ACC112 (cell line): ENCODE results near the gene SLC66A2.

Experiments
- H2AFZ ChIP-seq: fragments of 200-600 bp; sonication (generic); one replicate; pipeline ENCODE4 v1.6.0; 2017; ENCODE audit warnings: antibody characterized with exemption, low read length; ENCODE audit not compliant: unreplicated experiment
- H3K27ac ChIP-seq: fragments of 200-600 bp; sonication (generic); 2 replicates; pipeline ENCODE4 v1.5.1; 2014; ENCODE audit warnings: low read depth, mild to moderate bottlenecking, antibody characterized with exemption, low read length, moderate library complexity
- H3K27me3 ChIP-seq: fragments of 200-600 bp; sonication (generic); 2 replicates; pipeline ENCODE4 v1.6.1; 2014; ENCODE audit warnings: mild to moderate bottlenecking, antibody characterized with exemption, low read length, moderate library complexity, mixed read lengths; ENCODE audit not compliant: insufficient read depth
- H3K36me3 ChIP-seq: fragments of 200-600 bp; sonication (generic); 2 replicates; pipeline ENCODE4 v1.6.1; 2016; ENCODE audit warnings: mild to moderate bottlenecking, antibody characterized with exemption, low read length, moderate library complexity, mixed read lengths; ENCODE audit not compliant: insufficient read depth
- H3K4me1 ChIP-seq: fragments of 200-600 bp; sonication (generic); one replicate; pipeline ENCODE4 v1.6.1; 2016; ENCODE audit warnings: low read length, mixed read lengths; ENCODE audit not compliant: insufficient read depth, unreplicated experiment, control insufficient read depth
- H3K4me3 ChIP-seq: fragments of 200-600 bp; sonication (generic); 2 replicates; pipeline ENCODE4 v1.5.1; 2014; ENCODE audit warnings: mild to moderate bottlenecking, low read depth, low read length
- H3K79me2 ChIP-seq: fragments of 200-600 bp; sonication (generic); one replicate; pipeline ENCODE4 v1.6.0; 2016; ENCODE audit warnings: low read length; ENCODE audit not compliant: control insufficient read depth, unreplicated experiment, insufficient read depth

The SLC66A2 gene

GRCh38 chr18:79926715-79927606 is 24.5 kb downstream of the SLC66A2 start:
- Histone ChIP-seq H3K79me2 (peaks cover 24% of the 10 kb centered on the region), H2AFZ (no peak overlapping the region), H3K27ac (no peak overlapping the region), H3K27me3 (no peaks in the 10 kb centered on the region), H3K4me3 (no peak overlapping the region), H3K36me3 (peaks cover 47% of the 10 kb centered on the region), H3K4me1 (no peaks in the 10 kb centered on the region)

GRCh38 chr18:79926306-79926705 is 25.1 kb downstream of the SLC66A2 start:
- Histone ChIP-seq H2AFZ (no peak overlapping the region), H3K36me3 (peaks cover 42% of the 10 kb centered on the region), H3K4me1 (no peaks in the 10 kb centered on the region), H3K79me2 (peaks cover 23% of the 10 kb centered on the region), H3K4me3 (no peak overlapping the region), H3K27me3 (no peaks in the 10 kb centered on the region), H3K27ac (no peak overlapping the region)

DNA sequence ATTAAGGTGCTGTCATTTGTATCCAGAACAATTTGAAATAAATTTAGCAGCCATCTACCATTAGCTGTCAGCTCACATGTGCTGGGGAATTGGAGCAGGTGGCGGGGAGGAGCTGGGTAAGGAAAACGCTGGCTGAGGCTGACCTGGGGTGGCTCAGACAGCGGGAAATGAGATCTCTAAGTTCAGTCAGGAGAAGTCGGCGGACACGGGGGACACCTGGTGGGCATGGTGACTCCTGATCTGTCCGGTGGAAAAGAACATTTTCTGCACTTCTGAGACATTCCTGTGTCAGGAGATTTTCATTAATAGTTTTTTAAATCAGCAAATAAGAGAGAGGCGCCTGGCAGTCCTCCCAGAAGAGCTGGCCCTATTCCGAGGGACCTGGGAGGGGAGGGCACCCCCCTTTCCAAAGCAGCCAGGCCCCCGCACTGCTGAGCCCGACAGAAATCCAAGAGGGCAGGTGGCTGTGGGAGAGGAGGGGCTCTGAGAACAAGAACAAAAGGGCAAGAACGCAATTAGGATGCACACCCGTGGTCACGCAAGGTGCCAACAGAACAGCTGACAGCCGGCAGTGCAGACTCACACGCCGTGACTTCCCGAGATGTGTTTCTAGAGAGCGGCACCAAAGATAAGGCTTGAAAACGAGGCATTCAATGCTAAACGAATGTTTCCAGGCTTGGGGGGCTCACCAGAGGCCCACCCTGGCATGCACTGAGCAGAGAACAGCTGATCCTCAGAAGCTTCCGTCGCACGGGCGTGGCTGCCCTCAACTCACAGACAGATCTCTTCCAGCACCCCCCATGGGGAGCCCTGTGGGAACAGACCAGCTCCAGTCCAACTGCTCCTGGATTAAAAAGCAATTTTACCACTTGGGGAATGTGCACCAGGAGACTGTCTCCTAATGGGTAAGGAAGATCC is 26.4 kb downstream of the SLC66A2 start:
- Histone ChIP-seq H3K27ac (no peak overlapping the region), H3K4me1 (no peaks in the 10 kb centered on the region), H3K79me2 (peaks cover 21% of the 10 kb centered on the region), H3K4me3 (no peak overlapping the region), H3K36me3 (peaks cover 34% of the 10 kb centered on the region), H2AFZ (no peak overlapping the region), H3K27me3 (no peaks in the 10 kb centered on the region)

DNA sequence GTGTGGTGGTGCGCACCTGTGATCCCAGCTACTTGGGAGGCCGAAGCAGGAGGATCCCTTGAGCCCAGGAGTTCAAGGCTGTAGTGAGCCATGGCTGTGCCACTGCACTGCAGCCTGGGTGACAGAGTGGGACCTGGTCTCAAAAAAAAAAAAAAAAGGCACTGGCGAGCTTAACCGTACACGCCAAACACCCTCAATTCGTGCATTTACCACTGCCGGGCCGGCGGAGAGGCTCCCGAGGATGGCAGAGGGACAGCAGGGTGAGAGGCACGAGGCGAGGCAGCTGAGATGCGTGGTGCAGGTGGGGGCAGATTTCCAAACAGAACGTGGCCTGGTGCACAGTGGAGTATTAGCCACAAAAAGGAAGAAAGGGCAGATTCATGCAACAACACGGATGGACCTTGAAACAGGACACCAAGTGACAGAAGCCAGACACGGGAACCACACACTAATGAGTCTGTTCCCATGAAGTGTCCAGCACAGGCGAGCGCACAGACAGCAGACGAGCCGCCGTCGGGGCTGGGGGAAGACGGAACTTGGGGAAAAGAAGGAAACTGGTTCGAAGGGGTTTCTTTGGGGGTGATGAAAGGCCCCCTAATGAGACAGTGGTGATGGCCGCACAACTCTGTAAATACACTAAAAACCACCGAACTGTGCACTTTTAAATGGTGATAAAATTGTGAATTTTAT is 27.4 kb downstream of the SLC66A2 start:
- Histone ChIP-seq H3K27ac (no peak overlapping the region), H3K36me3 (peaks cover 27% of the 10 kb centered on the region), H2AFZ (no peak overlapping the region), H3K4me1 (no peaks in the 10 kb centered on the region), H3K27me3 (no peaks in the 10 kb centered on the region), H3K4me3 (no peak overlapping the region), H3K79me2 (peaks cover 20% of the 10 kb centered on the region)

GRCh38 chr18:79922971-79923411 is 28.5 kb downstream of the SLC66A2 start:
- H2AFZ ChIP-seq = no peak overlapping the region
- peaks cover 10% of the 10 kb centered on the region for H3K79me2 ChIP-seq
- H3K4me1 ChIP-seq = no peaks in the 10 kb centered on the region
- peaks cover 22% of the 10 kb centered on the region; the same call in 1 of the 2 replicates for H3K36me3 ChIP-seq
- H3K27ac ChIP-seq = no peak overlapping the region
- no peaks in the 10 kb centered on the region for H3K27me3 ChIP-seq
- H3K4me3 ChIP-seq = no peak overlapping the region

- H3K4me3 ChIP-seq = no peak overlapping the region
- no peak overlapping the region for H3K27ac ChIP-seq
- H3K27me3 ChIP-seq = no peaks in the 10 kb centered on the region
- no peaks in the 10 kb centered on the region for H3K4me1 ChIP-seq
- no peak overlapping the region for H2AFZ ChIP-seq
- peaks cover 9% of the 10 kb centered on the region for H3K79me2 ChIP-seq
- peaks cover 25% of the 10 kb centered on the region; the same call in 1 of the 2 replicates for H3K36me3 ChIP-seq
Measured at GRCh38 chr18:79921984-79922965, 29.2 kb downstream of the SLC66A2 start.

GRCh38 chr18:79919089-79919488 is 32.4 kb downstream of the SLC66A2 start:
- Histone ChIP-seq H3K27ac (no peak overlapping the region), H3K4me1 (no peaks in the 10 kb centered on the region), H3K79me2 (peaks cover 3% of the 10 kb centered on the region), H3K36me3 (peaks cover 39% of the 10 kb centered on the region; the same call in 1 of the 2 replicates), H3K27me3 (no peaks in the 10 kb centered on the region), H2AFZ (no peak overlapping the region), H3K4me3 (no peak overlapping the region)

DNA sequence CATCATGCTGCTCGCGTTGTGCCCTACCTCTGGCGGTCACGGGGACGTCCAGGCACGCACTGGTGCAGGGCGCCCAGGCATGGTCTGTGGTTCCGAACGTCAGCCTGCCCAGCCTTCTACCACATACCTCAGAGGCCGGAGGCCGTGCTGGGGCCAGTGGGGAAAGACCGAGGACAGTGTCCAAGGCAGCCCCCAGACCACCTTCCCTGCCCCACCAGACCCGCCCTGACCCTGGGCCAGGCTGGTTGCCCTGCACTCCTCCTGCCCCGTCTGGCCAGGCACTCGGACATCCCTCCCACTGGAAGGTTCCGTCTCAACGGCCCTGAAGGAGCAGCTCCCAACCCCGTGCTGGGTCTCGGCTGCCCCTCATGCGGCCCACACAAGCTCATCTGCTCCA is 32.8 kb downstream of the SLC66A2 start:
- Histone ChIP-seq H3K27ac (no peak overlapping the region), H3K79me2 (peaks cover 3% of the 10 kb centered on the region), H3K4me3 (no peak overlapping the region), H2AFZ (no peak overlapping the region), H3K36me3 (peaks cover 38% of the 10 kb centered on the region; the same call in 1 of the 2 replicates), H3K4me1 (no peaks in the 10 kb centered on the region), H3K27me3 (no peaks in the 10 kb centered on the region)

DNA sequence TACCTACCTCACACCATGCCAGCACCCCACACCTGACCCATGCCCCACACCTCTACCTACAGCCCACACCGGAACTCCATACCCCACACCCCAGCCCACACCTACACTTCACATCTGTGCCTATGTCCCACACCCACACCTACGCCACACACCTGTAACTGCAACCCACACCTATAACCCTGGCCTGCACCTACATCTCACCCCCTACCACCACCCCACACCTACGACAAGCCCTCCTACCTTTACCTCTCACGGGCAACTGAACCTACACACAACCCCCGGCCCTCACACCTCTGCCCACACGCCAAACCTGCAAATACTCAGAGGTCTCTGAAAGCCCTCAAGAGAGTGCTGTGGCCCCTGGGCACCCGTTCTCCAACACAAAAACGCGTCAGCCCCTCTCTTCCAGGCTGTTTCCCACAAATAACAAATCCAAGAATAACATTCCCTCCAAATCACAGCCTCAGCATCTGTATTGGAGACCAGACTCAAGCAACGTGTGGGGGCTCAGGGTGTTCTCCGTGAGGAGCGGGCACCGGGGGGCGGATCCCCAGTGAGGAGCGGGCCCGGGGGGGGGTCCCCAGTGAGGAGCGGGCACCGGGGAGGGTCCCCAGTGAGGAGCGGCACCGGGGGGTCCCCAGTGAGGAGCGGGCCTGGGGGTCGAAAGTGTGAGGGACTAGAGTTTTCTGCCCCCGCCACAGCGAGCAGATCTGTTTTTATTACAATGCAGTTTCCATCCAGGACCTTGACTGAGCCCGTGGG is 33.4 kb downstream of the SLC66A2 start:
- Histone ChIP-seq H2AFZ (no peak overlapping the region), H3K4me3 (no peak overlapping the region), H3K27me3 (no peaks in the 10 kb centered on the region), H3K27ac (no peak overlapping the region), H3K4me1 (no peaks in the 10 kb centered on the region), H3K36me3 (peaks cover 34% of the 10 kb centered on the region; the same call in 1 of the 2 replicates), H3K79me2 (peaks cover 3% of the 10 kb centered on the region)
